Fibroblast of villous mesenchyme (primary cell): Measurements from ENCODE around the gene PTPRQ. TPM values are rescaled to one million over a fixed set of nuclear protein-coding genes. Genes with fewer than 3 reads are reported as not detected.

Experiments
- DNase-seq: peaks from one replicate; pipeline ENCODE4 v3.0.0-alpha.2; 2010; ENCODE audit warnings: low read depth
- H3K4me3 ChIP-seq: 2 replicates; pipeline ENCODE4 v1.5.1; 2011; ENCODE audit warnings: low read depth, mild to moderate bottlenecking, low read length
- total RNA-seq: library from RNA; depleted of rRNA; stranded (reverse); fragments of >200 nt; gene quantifications from 2 replicates; pipeline ENCODE4 v1.2.3, GENCODE V29; 2012
- TF ChIP-seq, protein P1 (sequence below): IDR thresholded peaks from 2 replicates; pipeline ENCODE4 v1.5.1; 2012; ENCODE audit warnings: low read depth, mild to moderate bottlenecking, low read length; ENCODE audit not compliant: insufficient read depth

Gene PTPRQ
- total RNA-seq, 1 donor: 5.6 TPM

DNA sequence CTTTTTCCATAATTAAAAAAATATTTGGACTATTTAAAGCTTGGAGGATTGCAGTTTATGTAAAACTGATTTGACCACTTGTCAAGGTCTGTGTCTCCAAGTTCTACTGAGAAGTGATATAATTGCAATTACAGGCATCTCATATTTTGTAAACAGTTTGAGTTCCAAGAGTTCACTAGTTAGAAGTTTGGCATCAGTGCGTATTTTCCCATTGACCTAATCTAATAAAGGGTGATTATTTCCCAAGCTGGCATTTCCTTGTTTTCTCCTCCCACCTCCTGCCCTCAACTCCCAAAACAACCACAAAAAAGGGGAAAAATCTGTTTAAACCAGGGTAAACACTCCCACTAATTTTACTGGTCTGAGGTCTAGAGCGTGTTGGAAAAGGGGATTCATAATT lies 260.4 kb downstream of the PTPRQ start:
- no peak overlapping the region for H3K4me3 ChIP-seq
- TF ChIP-seq, protein P1, sequence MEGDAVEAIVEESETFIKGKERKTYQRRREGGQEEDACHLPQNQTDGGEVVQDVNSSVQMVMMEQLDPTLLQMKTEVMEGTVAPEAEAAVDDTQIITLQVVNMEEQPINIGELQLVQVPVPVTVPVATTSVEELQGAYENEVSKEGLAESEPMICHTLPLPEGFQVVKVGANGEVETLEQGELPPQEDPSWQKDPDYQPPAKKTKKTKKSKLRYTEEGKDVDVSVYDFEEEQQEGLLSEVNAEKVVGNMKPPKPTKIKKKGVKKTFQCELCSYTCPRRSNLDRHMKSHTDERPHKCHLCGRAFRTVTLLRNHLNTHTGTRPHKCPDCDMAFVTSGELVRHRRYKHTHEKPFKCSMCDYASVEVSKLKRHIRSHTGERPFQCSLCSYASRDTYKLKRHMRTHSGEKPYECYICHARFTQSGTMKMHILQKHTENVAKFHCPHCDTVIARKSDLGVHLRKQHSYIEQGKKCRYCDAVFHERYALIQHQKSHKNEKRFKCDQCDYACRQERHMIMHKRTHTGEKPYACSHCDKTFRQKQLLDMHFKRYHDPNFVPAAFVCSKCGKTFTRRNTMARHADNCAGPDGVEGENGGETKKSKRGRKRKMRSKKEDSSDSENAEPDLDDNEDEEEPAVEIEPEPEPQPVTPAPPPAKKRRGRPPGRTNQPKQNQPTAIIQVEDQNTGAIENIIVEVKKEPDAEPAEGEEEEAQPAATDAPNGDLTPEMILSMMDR: no peak
- no peak for DNase-seq

DNA sequence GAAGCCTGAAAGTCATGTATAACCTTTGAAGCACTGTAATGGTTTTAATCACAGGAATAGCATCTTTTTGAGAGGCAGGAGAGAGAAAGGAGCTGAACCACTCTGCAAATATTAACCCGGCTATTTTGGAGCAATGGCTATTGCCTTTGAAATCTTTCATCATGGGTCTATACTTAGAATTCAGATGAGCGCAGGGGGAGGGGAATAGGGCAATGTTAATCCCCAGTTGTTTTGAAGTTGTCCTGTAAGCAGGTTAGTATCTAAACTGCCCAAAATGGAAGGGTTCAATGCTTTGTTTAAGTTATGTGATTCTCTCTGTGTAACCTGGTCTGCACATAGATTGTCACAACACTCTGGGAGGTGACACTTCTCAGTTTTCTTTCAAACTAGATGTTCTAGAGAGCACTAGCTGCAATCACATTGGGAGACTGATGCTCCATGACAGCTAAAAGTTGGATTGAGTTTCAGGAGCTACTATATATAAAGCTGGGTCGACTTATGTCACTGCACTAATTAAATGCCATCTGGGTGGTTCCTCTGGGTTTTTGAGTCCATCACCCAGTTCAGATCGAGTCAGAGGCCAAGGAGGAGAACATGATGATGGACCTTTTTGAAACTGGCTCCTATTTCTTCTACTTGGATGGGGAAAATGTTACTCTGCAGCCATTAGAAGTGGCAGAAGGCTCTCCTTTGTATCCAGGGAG lies 263.2 kb downstream of the PTPRQ start, which contains the start of gene MYF6:
Gene MYF6 (plus strand): TSS at position 509 of the 704 bp plus-strand sequence. CDS start 86 bp downstream, at position 595.
- no peak for DNase-seq
- TF ChIP-seq, protein P1: no peak
- H3K4me3 ChIP-seq: peak within 1 kb of the TSS; percentile 25

DNA sequence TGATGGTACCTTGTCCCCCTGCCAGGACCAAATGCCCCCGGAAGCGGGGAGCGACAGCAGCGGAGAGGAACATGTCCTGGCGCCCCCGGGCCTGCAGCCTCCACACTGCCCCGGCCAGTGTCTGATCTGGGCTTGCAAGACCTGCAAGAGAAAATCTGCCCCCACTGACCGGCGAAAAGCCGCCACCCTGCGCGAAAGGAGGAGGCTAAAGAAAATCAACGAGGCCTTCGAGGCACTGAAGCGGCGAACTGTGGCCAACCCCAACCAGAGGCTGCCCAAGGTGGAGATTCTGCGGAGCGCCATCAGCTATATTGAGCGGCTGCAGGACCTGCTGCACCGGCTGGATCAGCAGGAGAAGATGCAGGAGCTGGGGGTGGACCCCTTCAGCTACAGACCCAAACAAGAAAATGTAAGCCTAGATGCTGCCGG lies 263.8 kb downstream of the PTPRQ start:
- no peak for DNase-seq
- H3K4me3 ChIP-seq: no peak overlapping the region
- TF ChIP-seq, protein P1: no peak

DNA sequence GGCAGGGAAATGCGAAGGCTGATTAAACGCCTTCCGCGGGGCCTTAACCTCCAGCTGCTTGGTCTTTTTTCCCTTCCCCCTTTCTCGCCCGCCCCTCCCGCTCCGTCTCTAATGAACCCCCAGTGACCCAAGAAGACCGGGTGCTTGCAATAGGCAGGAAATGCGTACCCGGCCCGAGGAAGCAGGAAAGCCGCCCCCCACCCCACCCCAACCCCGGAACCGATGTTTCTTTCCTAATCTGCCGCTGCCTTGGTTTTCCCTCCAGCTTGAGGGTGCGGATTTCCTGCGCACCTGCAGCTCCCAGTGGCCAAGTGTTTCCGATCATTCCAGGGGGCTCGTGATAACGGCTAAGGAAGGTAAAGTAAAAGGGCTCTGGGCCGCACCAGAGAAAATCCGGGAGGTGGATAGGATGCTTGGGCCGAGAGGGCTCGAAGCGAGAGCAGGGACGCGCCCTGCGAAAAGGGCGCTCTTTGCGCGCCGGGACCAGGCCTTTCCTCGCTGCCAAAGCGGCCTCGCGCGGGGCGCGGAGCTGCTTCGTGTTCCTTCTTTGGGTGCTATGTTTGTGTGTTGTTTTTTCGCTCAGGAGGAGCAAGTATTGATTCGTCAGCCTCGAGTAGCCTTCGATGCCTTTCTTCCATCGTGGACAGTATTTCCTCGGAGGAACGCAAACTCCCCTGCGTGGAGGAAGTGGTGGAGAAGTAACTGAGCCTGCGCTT lies 264.4 kb downstream of the PTPRQ start:
- peak overlapping the region; percentile 25 for H3K4me3 ChIP-seq

DNA sequence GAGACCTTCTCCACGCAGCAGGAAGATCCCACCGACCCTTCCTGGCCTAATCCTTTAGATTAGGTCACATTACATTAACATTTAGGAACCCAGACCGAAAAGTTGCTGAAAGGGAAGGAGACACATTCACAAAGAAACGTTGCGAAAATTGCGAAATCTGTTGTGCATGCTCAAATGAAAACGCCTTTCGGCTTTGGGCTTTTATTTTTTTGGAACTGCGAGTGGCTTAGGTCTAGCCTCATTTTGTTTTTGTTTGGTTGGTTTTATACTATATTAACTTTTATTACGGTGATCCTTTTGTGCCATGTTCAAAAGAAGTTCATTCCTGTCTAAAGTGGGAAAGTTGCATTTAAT lies 264.9 kb downstream of the PTPRQ start:
- TF ChIP-seq, protein P1: no peak
- H3K4me3 ChIP-seq: no peak overlapping the region
- peak; percentile 10 for DNase-seq

More for the DNA sequence above, 264.4 kb downstream of the PTPRQ start:
- no peak for DNase-seq
- TF ChIP-seq, protein P1: no peak

DNA sequence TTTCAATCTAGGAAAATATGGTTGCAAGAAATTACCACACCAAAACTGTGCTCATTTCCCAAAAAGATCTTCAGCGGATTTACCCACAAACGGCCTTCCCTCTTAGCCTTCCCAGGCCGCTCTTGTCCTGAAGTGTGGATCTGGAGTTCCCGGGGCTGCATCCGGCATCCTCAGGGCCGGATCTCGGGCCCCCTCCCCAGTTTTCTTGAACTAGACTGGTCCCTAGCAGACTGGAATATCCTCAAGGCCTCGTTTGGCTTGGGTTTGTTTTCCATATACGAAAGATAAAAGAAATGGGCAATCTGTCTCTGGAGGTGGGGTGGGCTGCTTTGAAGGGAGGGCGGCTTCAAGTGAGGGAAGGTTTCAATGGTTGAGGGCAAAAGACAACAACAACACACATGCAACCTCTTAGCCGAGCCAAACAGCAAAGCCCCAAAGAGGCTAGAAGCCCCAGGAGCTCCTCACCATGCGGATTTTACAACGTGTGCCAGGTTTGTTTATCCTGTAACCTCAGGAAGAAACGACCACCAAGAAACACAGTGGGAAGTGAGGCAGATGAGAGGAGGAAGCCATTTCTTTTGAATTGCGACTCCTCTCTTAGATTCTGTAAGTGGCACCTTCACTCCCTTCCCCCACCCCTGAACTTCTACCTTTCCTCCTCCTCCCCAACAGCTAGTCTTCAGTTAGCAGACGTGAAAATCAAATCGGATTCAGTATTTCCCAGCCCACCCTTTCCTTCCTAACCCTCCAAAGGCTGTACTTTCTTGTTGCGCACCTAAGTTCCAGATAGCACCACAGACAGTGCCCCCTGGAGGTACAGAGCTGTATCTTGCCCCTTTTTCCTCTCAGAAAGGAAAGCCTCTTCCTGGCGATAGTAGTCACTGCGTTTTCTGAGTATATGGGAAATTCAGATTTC lies 266.0 kb downstream of the PTPRQ start:
- TF ChIP-seq, protein P1: peak; percentile 54
- H3K4me3 ChIP-seq: no peak overlapping the region
- DNase-seq: no peak
